ENCODE data around the gene B9D1.

Gene B9D1

GRCh38 chr17:19313066-19313745 is 49.3 kb downstream of the B9D1 start:
- FAIRE-seq (no peak), DNase-seq (ENCODE audit: insufficient read length, low spot score) (no peak)
- TF ChIP-seq POLR2A (IDR thresholded peaks at IDR 0.05; ENCODE audit: low read depth, low read length): no peak

GRCh38 chr17:19312406-19312805 is 50.1 kb downstream of the B9D1 start:
- no peak for FAIRE-seq
- no peak for TF ChIP-seq POLR2A (IDR thresholded peaks at IDR 0.05; ENCODE audit: low read depth, low read length)
- DNase-seq (ENCODE audit: insufficient read length, low spot score): no peak

- TF ChIP-seq POLR2A (IDR thresholded peaks at IDR 0.05; ENCODE audit: low read depth, low read length): no peak
- DNase-seq (ENCODE audit: insufficient read length, low spot score) (no peak), FAIRE-seq (no peak)
Measured at GRCh38 chr17:19311421-19312215, 50.9 kb downstream of the B9D1 start.

- FAIRE-seq (no peak), DNase-seq (ENCODE audit: insufficient read length, low spot score) (no peak)
- TF ChIP-seq POLR2A (IDR thresholded peaks at IDR 0.05; ENCODE audit: low read depth, low read length): no peak
Measured at GRCh38 chr17:19311016-19311415, 51.5 kb downstream of the B9D1 start.

GRCh38 chr17:19310151-19310550 is 52.4 kb downstream of the B9D1 start:
- no peak for TF ChIP-seq POLR2A (IDR thresholded peaks at IDR 0.05; ENCODE audit: low read depth, low read length)
- DNase-seq (ENCODE audit: insufficient read length, low spot score) (no peak), FAIRE-seq (no peak)

- FAIRE-seq: no peak
Measured at GRCh38 chr17:19309701-19310100, 52.8 kb downstream of the B9D1 start.

GRCh38 chr17:19308398-19308797 is 54.1 kb downstream of the B9D1 start:
- no peak for FAIRE-seq
- DNase-seq (ENCODE audit: insufficient read length, low spot score): no peak
- TF ChIP-seq POLR2A (IDR thresholded peaks at IDR 0.05; ENCODE audit: low read depth, low read length): no peak

More at GRCh38 chr17:19309701-19310100, 52.8 kb downstream of the B9D1 start:
- no peak for TF ChIP-seq POLR2A (IDR thresholded peaks at IDR 0.05; ENCODE audit: low read depth, low read length)
- DNase-seq (ENCODE audit: insufficient read length, low spot score): no peak

- FAIRE-seq: no peak
- DNase-seq (ENCODE audit: insufficient read length, low spot score): no peak
- no peak for TF ChIP-seq POLR2A (IDR thresholded peaks at IDR 0.05; ENCODE audit: low read depth, low read length)
Measured at GRCh38 chr17:19307521-19307920, 55.0 kb downstream of the B9D1 start.

- FAIRE-seq: no peak
- no peak for TF ChIP-seq POLR2A (IDR thresholded peaks at IDR 0.05; ENCODE audit: low read depth, low read length)
- DNase-seq (ENCODE audit: insufficient read length, low spot score): no peak
Measured at GRCh38 chr17:19306160-19307111, 56.1 kb downstream of the B9D1 start.

- DNase-seq (ENCODE audit: insufficient read length, low spot score): no peak
- no peak for TF ChIP-seq POLR2A (IDR thresholded peaks at IDR 0.05; ENCODE audit: low read depth, low read length)
- no peak for FAIRE-seq
Measured at GRCh38 chr17:19305761-19306159, 56.8 kb downstream of the B9D1 start.

GRCh38 chr17:19305256-19305655 is 57.3 kb downstream of the B9D1 start:
- no peak for FAIRE-seq
- DNase-seq (ENCODE audit: insufficient read length, low spot score): no peak
- no peak for TF ChIP-seq POLR2A (IDR thresholded peaks at IDR 0.05; ENCODE audit: low read depth, low read length)

- TF ChIP-seq POLR2A (IDR thresholded peaks at IDR 0.05; ENCODE audit: low read depth, low read length): no peak
- DNase-seq (ENCODE audit: insufficient read length, low spot score): no peak
- no peak for FAIRE-seq
Measured at GRCh38 chr17:19304751-19305150, 57.8 kb downstream of the B9D1 start.

- FAIRE-seq (no peak), DNase-seq (ENCODE audit: insufficient read length, low spot score) (peak; percentile 65)
- TF ChIP-seq POLR2A (IDR thresholded peaks at IDR 0.05; ENCODE audit: low read depth, low read length): no peak
Measured at GRCh38 chr17:19304209-19304608, 58.3 kb downstream of the B9D1 start.

GRCh38 chr17:19303367-19303776 is 59.2 kb downstream of the B9D1 start:
- DNase-seq (ENCODE audit: insufficient read length, low spot score): no peak
- FAIRE-seq: no peak
- no peak for TF ChIP-seq POLR2A (IDR thresholded peaks at IDR 0.05; ENCODE audit: low read depth, low read length)
